Psoas muscle (tissue), 8 donors: ENCODE results near the gene TPGS2. TPM values are rescaled to one million over a fixed set of nuclear protein-coding genes. Genes with fewer than 3 reads are reported as not detected.

Source experiments
- ATAC-seq, 4 donors: fragments of 200-7000 bp; cut with Tn5 transposase; one replicate each; pipeline ENCODE4 v1.9.1; 2020; ENCODE audit warnings: moderate library complexity in 3 of 4, mild to moderate bottlenecking in 2 of 4
- DNase-seq, 2 donors: peaks; one replicate each; pipeline ENCODE4 v3.0.0-alpha.2; 2020
- H3K27ac ChIP-seq: fragments of 200-600 bp; one replicate; pipeline ENCODE4 v1.8.0; 2022
- H3K27me3 ChIP-seq, 3 donors: fragments of 200-600 bp in 1 of 3; one replicate each; pipeline versions ENCODE4 v1.6.1 to v1.8.0; 2013 to 2022; ENCODE audit warnings: low read length in 2 of 3, mild to moderate bottlenecking in 2 of 3, moderate library complexity in 1 of 3; ENCODE audit not compliant: insufficient read depth in 3 of 3
- H3K36me3 ChIP-seq, 2 donors: fragments of 200-600 bp in 1 of 2; one replicate each; pipeline versions ENCODE4 v1.6.1 to v1.8.0; 2013 to 2022; ENCODE audit warnings: low read depth in 1 of 2, mild to moderate bottlenecking in 1 of 2, moderate library complexity in 1 of 2; ENCODE audit not compliant: insufficient read depth in 1 of 2
- H3K4me1 ChIP-seq: fragments of 200-600 bp; one replicate; pipeline ENCODE4 v1.8.0; 2022
- H3K4me3 ChIP-seq: fragments of 200-600 bp; one replicate; pipeline ENCODE4 v1.8.0; 2022; ENCODE audit warnings: mild to moderate bottlenecking
- H3K9me3 ChIP-seq: fragments of 200-600 bp; one replicate; pipeline ENCODE4 v1.8.0; 2022
- WGBS, 3 donors: extraction: QIAGEN DNeasy Blood & Tissue Kit; methylation state at CpG; one replicate each; pipeline versions ENCODE4 v1.1.6 to v1.1.7; 2013; 5-methylcytosine and 5-hydroxymethylcytosine counted together
- intact Hi-C, 2 donors: fragments of 100-400 bp; cut with DNase I; formaldehyde crosslinking; loops; one replicate each; pipeline versions ENCODE4 v1.11.0 to v1.14.2; 2022
- polyA plus RNA-seq, 3 donors: library from polyadenylated mRNA; stranded (reverse); fragments of 200-250 nt; gene quantifications; one replicate each; pipeline ENCODE4 v1.2.3, GENCODE V29; 2013
- total RNA-seq, 4 donors: library from RNA; stranded (reverse); fragmentation: NEBNext Ultra II Directional in 2 of 4; extraction: Animal tissue kit (Norgen Biotek cat#: 25700) in 2 of 4; gene quantifications; one replicate each; pipeline versions ENCODE4 v1.2.1 to v1.2.4, GENCODE V29; 2021 to 2023
- TF ChIP-seq, protein P1 (sequence below): fragments of 200-600 bp; IDR thresholded peaks from one replicate; pipeline ENCODE4 v1.8.0; 2022; ENCODE audit warnings: antibody characterized with exemption
- donor health status: healthy with polysubstance abuse.
- donor health status: DM: no; HTN: no; CAD: no; lungs with moderate emphysema.
- donor health status: Bipolar disorder and iron deficiency.
- donor health status: healthy.
- donor health status: DM: yes; HTN: yes; CAD: no.
- donor health status: DM: no; HTN: no; CAD: no.
- donor health status: DM: no; HTN: no; CAD: no.
- donor health status: DM: yes; HTN: yes; CAD: no.

Gene TPGS2
- total and polyA plus RNA-seq, 7 donors: 8.8 to 17.7 (median 13.5) TPM

- Histone ChIP-seq H3K4me3 (no peak overlapping the region), H3K27ac (no peak overlapping the region), H3K9me3 (no peaks in the 10 kb centered on the region), H3K27me3 (no peaks in the 10 kb centered on the region), H3K4me1 (no peaks in the 10 kb centered on the region), H3K36me3 (peaks cover 0 to 27% of the 10 kb centered on the region in 2 donors)
- WGBS, 3 donors: 44 to 47% (median 45%) methylated on average over 6 of the region's 6 CpGs
- TF ChIP-seq, protein P1, sequence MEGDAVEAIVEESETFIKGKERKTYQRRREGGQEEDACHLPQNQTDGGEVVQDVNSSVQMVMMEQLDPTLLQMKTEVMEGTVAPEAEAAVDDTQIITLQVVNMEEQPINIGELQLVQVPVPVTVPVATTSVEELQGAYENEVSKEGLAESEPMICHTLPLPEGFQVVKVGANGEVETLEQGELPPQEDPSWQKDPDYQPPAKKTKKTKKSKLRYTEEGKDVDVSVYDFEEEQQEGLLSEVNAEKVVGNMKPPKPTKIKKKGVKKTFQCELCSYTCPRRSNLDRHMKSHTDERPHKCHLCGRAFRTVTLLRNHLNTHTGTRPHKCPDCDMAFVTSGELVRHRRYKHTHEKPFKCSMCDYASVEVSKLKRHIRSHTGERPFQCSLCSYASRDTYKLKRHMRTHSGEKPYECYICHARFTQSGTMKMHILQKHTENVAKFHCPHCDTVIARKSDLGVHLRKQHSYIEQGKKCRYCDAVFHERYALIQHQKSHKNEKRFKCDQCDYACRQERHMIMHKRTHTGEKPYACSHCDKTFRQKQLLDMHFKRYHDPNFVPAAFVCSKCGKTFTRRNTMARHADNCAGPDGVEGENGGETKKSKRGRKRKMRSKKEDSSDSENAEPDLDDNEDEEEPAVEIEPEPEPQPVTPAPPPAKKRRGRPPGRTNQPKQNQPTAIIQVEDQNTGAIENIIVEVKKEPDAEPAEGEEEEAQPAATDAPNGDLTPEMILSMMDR: peak; percentile 86
- intact Hi-C loops: loop anchor here (1.0 to 5.0 kb wide), 3 partner anchors 41 to 122 kb away; no protein-coding TSS in a partner anchor
- ATAC-seq (peak; percentile 86 to 98 (median 92)), DNase-seq (no peak)
Measured at GRCh38 chr18:36809590-36810381, 19.0 kb downstream of the TPGS2 start.

DNA sequence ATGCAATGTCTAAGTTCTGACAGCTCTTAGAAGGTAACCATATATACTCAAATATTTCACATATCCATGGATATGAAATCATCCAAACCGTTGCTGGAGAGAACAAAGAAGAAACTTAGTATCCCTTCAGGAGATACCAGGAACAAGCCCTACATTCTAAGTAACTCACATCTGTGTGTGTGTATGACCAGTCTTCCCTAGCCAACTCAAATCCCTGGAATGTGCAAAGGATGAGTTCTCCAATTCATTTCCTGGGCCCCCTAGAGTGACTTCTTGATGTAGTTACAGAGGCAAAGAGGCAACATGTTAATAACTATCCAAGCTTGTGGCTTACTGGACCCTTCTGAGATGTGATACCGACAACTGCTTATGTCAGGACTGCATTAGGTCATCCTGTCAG, 20.1 kb downstream of the TPGS2 start:
- TF ChIP-seq, protein P1: no peak
- Histone ChIP-seq H3K36me3 (peaks cover 0 to 24% of the 10 kb centered on the region in 2 donors), H3K4me1 (no peaks in the 10 kb centered on the region), H3K27ac (no peak overlapping the region), H3K27me3 (no peaks in the 10 kb centered on the region), H3K9me3 (no peaks in the 10 kb centered on the region), H3K4me3 (no peak overlapping the region)
- intact Hi-C loops: loop anchor here (1.0 to 5.0 kb wide), 3 partner anchors 40 to 121 kb away; no protein-coding TSS in a partner anchor
- WGBS, 3 donors: 77 to 84% (median 83%) methylated on average over 2 of the region's 2 CpGs
- ATAC-seq (no peak), DNase-seq (no peak)

- Histone ChIP-seq H3K27ac (no peak overlapping the region), H3K4me3 (no peak overlapping the region), H3K9me3 (no peaks in the 10 kb centered on the region), H3K36me3 (peaks cover 3 to 40% of the 10 kb centered on the region in 2 donors), H3K27me3 (no peaks in the 10 kb centered on the region), H3K4me1 (no peaks in the 10 kb centered on the region)
- DNase-seq (no peak), ATAC-seq (no peak)
- WGBS, 3 donors: 95 to 100% (median 98%) methylated on average over 2 of the region's 2 CpGs
- intact Hi-C loops: loop anchor here (5.0 kb wide), 2 partner anchors 113 to 118 kb away; no protein-coding TSS in a partner anchor
- TF ChIP-seq, protein P1: no peak
Measured at GRCh38 chr18:36805105-36805504, 23.7 kb downstream of the TPGS2 start.

- H3K36me3 ChIP-seq: peaks cover 3 to 51% of the 10 kb centered on the region in 2 donors
- no peak for ATAC-seq
- no peak for DNase-seq
- intact Hi-C loops: no loop called here
- H3K4me3 ChIP-seq: no peak overlapping the region
- H3K27ac ChIP-seq: no peak overlapping the region
- no peaks in the 10 kb centered on the region for H3K4me1 ChIP-seq
- no peaks in the 10 kb centered on the region for H3K9me3 ChIP-seq
- 75 to 81% (median 78%) methylated on average over 3 of the region's 3 CpGs for WGBS, 3 donors
- no peaks in the 10 kb centered on the region for H3K27me3 ChIP-seq
- TF ChIP-seq, protein P1: no peak
Measured at GRCh38 chr18:36798738-36799473, 29.9 kb downstream of the TPGS2 start.
